Activated CD4-positive, alpha-beta T cell treated with anti-CD3 and anti-CD28 coated beads, Interleukin-2, Interleukin-6, amounts not matched to agents 100 ng/mL and 50 ng/mL, durations not matched to agents 16 hours and 8 hours (primary cell): ENCODE measurements around the gene ERLEC1.
"Not testable (repeated sequence)": the region's sequence is repeated elsewhere in the genome, so short reads cannot be mapped to it uniquely, and the experiment has no call there.

Experiments used
- DNase-seq: peaks from one replicate; pipeline ENCODE4 v3.0.0-alpha.2; 2020

ERLEC1 gene

DNA sequence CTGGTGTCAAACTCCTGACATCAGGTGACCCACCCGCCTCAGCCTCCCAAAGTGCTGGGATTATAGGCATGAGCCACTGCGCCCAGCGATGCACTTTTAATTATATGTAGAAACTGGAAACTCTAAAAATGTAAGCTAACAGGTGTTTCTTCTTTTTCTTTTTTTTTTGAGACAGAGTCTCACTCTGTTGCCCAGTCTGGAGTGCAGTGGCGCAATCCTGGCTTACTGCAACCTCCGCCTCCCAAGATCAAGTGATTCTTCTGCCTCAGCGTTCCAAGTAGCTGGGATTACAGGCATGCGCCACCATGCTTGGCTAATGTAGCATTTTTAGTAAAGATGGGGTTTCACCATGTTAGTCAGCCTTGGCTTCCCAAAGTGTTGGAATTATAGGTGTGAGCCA lies 54.8 kb downstream of the ERLEC1 start:
- not testable (repeated sequence) for DNase-seq

DNA sequence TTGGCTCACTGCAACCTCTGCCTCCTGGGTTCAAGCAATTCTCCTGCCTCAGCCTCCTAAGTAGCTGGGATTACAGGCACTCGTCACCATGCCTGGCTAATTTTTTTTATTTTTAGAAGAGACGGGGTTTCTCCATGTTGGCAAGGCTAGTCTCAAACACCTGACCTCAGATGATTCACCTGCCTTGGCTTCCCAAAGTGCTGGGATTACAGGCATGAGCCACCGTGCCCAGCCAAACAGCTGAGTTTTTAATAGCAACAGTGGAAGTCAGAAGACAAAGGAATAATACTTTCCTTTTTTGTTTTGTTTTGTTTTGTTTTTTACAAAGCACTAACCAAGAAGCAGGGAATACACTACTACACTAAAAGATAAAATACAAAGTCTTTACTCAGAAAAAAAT lies 56.0 kb downstream of the ERLEC1 start:
- DNase-seq, result no peak

DNA sequence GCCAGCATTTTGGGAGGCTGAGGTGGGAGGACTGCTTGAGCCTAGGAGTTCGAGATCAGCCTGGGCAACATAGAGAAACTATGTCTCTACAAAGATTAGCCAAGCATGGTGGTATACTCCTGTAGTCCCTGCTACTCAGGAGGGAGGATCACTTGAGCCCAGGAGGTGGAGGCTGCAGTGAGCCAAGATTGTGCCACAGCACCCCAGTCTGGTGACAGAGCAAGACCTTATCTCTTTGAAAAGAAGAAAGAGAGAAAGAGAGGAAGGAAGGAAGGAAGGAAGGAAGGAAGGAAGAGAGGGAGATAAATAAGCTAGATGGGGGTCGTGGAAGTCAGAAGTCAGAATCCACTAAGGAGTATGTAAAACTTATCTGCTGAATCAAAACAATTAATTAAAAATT lies 56.8 kb downstream of the ERLEC1 start:
- no peak for DNase-seq

GRCh38 chr2:53848062-53848461 lies 61.2 kb downstream of the ERLEC1 start:
- no peak for DNase-seq

DNA sequence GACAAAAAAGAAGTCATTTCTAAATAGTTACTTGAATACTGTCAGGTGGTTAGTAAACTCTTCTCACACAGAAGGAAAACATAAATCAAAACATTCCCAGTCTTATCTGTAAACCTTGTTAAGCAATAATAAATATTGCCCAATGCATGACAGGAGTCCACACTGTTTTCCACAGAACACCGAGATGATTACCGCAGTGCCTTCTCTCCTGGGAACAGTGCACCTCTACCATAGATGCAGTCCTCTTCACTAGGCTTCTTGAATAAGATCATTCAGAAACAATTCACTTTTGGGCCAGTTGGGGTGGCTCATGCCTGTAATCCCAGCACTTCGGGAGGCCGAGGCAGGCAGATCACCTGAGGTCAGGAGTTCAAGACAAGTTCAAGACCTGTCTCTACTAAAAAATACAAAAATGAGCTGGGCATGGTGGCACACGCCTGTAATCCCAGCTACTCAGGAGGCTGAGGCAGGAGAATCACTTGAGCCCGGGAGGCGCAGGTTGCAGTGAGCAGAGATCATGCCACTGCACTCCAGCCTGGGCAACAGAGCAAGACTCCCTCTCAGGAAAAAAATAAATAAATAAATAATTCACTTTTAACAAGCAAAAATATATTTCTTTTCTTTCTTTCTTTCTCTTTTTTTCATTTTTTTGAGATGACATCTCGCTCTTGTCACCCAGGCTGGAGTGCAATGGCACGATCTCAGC lies 64.4 kb downstream of the ERLEC1 start:
- not testable (repeated sequence) for DNase-seq

- DNase-seq, result no peak
Measured at GRCh38 chr2:53852532-53852931, 65.7 kb downstream of the ERLEC1 start.

- peak; percentile 8 for DNase-seq
Measured at GRCh38 chr2:53854678-53855077, 67.8 kb downstream of the ERLEC1 start.

DNA sequence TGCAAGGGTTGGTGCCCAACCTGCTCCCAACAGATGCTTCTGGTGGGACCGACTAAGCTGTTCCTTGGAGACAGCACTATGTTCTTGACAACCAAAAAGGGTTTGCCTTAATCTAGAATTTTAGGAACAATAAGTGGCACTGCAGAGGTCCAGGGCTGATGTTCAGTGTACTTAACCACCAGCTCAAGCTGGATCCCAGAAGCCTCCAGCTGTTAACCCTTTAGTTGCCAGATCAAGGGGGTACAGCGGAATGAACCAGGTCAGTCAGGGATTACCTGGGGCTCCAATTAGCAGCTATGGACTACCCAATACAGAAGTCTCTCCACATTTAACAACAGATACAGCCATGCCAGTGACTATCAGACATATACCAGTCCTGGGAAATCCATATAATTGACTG lies 69.4 kb downstream of the ERLEC1 start:
- no peak for DNase-seq

- DNase-seq, result no peak
Measured at GRCh38 chr2:53859206-53860181, 72.7 kb downstream of the ERLEC1 start, which contains the start of gene GPR75. TSS of gene GPR75 (minus strand) at chr2:53859967. CDS start at chr2:53854756, 5,211 bp downstream.

DNA sequence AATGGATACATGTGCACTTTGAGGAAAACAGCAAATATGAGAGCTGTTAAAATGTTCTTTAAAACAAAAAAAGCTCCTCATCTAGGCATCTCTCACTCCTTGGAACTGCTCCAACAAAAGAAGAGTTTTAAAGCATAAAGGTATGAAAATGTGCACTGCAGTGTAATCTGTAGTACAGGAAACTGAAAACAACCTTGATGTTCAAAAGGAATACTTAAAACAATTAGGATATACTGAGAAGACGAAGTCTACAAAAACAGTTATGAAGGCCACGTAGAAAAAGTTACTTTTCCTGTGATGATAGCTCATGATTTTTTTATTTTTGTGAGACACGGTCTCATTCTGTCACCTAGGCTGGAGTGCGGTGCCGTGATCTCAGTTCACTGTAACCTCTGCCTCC lies 75.0 kb downstream of the ERLEC1 start:
- no peak for DNase-seq

- DNase-seq, result no peak
Measured at GRCh38 chr2:53863538-53864227, 76.8 kb downstream of the ERLEC1 start.

GRCh38 chr2:53865264-53865663 lies 78.4 kb downstream of the ERLEC1 start:
- DNase-seq, result no peak

GRCh38 chr2:53865962-53866361 lies 79.1 kb downstream of the ERLEC1 start:
- DNase-seq, result no peak

DNA sequence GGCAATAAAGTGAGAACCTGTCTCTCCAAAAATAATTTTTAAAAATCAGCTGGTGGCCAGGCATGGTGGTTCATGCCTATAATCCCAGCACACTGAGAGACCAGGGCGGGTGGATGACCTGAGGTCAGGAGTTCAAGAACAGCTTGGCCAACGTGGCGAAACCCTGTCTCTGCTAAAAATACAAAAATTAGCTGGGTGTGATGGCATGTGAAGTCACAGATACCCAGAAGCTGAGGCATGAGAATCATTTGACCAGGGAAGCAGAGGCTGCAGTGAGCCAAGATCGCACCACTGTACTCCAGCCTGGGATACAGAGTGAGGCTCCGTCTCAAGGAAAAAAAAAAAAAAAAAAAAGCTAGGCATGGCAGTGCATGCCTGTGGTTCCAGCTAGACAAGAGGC lies 80.3 kb downstream of the ERLEC1 start:
- DNase-seq, result no peak

DNA sequence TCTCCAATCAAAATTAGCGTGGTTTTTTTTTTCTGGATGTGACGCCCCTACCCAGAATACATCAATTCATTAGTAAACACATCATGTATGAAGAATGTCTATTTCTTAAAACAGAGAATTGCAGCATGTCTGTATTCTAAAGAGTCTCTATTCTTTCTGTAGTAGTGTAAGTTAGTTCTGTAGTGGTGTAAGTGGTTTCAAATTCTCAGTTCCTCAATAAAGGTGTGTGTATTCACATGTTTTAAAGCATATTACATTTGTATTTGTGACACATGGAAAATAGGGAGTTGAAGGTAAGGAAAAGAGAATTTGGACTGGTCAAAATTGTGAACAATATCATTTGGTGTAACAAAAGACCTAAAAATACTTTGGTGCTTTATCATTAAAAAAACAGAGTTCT lies 80.9 kb downstream of the ERLEC1 start:
- DNase-seq, result no peak
